NOMO-1 treated with DMSO at 0.1 percent for 48 hours (cell line): ENCODE results near the gene SEC11A.
A peak's percentile ranks its signal among the peaks of the same experiment; 100 is the strongest.
"Not testable (repeated sequence)": the region's sequence is repeated elsewhere in the genome, so short reads cannot be mapped to it uniquely, and the experiment has no call there.

ENCODE experiments used
- DNase-seq: peaks from one replicate; lab custom pipeline; 2025; ENCODE audit not compliant: unreplicated experiment; lab: John Stamatoyannopoulos, UW

The SEC11A gene

DNA sequence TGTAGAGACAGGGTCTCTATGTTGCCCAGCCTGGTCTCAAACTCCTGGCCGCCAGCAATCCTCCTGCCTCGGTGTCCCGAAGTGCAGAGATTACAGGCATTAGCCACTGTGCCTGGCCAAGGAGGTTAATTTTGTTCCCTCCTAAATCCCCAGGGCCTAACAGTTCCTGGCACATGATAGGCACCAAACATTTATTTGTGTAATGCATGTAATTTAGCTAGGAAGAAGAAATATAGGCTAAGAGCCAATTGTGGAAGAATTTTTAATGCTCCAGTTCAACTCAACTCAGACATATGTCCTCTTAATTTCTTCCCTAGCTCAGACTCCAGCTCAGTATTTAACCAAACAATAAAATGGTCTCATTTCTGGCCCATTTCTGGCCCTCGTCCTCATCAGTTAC is 24.8 kb upstream of the SEC11A start:
- DNase-seq, result no peak

DNA sequence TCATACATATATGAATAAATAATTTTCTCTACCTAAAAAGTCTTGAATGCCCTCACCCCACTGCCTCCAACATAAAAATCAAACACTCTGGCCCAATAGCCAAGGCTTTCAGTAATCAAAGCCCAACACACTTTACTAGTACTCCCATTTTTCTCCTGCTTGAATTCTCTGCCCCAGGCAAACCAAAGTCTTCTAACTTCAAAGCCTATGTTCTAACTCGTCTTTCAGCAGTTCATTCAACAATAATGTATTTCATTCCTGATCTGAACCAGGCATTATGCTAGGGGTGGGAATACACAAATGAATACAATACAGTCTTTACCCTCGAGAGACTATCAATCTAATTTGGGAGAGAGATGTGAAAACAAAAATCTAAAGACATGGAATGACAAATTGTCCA is 21.1 kb upstream of the SEC11A start:
- no peak for DNase-seq

DNA sequence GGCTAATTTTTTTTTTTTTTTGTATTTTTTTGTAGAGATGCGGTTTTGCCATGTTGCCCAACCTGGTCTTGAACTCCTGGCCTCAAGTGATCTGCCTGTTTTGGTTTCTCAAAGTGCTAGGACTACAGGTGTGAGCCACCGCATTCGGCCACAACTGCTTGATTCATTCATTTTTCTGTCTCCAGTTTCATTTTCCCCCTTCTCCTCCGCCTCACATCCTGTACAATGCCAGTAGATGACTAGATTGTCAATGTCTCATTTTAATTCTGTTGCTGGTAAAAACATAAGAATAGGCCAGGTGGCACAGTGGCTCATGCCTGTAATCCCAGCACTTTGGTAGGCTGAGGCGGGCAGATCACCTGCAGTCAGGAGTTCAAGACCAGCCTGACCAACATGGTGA is 20.4 kb upstream of the SEC11A start:
- DNase-seq, result no peak

DNA sequence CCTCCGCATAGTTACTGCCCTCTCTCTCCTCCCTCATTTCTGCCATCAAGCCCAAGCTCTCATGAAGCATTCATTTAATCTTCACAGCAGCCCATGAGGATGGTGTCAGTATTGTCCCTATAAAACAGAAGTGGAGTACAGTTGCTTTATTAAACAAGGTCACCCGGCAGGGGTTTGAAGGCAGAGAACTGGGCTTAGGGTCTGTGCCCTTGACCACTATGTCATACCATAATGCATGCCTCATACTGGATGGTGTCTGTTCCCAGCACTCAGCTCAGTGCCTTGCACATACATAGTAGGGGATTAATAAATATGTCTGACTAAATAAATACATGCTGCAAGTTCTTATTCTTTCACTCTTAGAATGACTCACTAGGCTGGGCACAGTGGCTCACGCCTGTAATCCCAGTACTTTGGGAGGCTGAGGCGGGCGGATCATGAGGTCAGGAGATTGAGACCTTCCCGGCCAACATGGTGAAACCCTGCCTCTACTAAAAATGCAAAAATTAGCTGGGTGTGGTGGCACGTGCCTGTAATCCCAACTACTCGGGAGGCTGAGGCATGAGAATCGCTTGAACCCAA is 19.6 kb upstream of the SEC11A start:
- DNase-seq, result not testable (repeated sequence)

DNA sequence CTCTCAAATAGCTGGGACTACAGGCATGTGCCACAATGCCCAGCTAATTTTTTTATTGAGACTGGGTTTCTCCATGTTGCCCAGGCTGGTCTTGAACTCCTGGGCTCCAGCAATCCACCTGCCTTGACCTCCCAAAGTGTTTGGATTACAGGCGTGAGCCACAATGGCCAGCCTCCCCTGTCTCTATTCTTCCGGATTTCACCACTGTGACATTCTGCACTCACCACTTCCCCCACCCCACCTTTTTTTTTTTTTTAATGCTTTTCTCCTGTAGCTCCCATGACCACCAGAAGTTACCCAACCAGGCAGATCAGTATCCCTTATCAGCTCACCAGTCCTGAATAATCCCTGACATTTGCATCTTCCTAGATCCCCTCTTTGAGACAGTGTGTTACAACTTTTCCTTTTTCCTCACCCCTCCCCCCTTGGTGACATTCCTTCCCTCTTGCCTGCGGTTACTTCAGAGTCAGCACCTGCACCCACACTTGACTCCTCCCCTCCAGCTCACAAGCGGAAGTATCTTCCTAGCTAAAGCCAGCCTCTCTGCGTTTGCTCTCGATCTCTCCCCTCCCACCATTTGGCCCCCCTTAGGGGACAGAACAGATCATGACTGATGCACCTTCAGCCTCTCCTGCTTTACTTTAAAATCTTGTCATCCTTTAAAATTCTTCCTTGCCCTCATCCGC is 19.0 kb upstream of the SEC11A start:
- peak; percentile 91 for DNase-seq

DNA sequence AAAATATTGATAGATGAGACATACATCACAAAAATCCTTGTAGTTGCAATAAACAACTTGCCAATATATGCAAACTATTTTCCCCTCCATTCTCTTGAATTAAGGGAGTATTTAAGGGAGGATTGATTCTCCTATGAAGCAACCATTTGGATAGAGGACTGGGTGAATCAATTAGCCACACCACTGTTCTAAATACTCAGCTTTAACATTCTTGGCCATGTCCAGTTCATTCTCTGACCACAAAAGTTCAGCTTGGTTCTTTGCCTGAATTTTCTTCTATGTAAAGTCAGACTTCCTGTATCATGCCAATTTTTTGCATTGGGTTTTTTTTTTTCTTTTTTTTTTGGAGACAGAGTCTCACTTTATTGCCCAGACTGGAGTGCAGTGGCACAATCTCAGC is 15.8 kb upstream of the SEC11A start:
- no peak for DNase-seq

DNA sequence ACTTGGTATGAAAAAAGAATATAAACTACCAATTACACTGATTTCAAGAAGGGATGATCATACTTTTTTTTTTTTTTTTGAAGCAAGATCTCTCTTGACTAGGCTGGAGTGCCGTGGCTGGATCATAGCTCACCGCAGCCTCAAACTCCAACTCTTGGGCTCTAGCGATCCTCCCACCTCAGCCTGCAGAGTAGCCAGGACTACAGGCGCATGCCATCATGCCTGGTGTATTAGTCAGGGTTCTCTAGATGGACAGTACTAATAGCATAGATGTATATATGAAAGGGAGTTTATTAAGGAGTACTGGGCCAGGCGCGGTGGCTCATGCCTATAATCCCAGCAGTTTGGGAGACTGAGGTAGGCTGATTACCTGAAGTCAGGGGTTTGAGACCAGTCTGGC is 11.5 kb upstream of the SEC11A start:
- no peak for DNase-seq

DNA sequence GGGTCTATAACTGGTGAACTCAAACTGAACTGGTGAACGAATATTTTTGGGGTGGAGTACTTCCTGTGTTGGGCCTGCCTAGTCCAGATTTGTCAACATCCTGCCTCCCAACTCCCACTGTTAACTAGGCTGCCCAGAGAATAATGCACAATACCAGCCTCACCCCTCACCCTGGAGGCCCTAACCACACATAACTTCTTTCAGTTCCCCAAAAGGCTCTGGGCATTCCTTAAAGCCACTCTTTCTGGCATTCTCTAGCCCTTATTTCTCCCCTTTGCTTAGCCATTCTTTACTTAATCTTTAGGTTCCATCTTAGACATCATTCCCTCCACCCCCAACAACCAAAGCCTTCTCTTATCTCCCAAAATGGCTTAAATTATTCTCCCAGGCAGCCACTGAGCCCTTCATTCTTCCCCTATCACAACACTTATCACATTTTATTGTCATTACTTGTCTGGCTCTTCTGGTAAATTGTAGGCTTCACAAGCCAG is 9.1 kb upstream of the SEC11A start:
- peak; percentile 98 for DNase-seq

DNA sequence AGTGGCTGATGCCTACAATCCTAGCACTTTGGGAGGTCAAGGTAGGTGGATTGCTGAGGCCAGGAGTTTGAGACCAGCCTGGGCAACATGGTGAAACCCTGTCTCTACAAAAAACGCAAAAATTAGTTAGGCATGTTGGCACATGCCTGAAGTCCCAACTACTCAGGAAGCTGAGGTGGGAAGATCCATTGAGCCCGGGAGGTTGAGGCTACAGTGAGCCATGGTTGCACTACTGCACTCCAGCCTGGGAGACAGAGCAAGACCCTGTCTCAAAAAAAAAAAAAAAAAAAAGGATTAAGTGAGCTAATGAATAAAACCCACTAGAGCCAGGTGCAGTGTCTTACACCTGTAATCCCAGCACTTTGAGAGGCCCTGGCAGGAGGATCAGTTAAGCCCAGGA is 6.7 kb upstream of the SEC11A start:
- no peak for DNase-seq

DNA sequence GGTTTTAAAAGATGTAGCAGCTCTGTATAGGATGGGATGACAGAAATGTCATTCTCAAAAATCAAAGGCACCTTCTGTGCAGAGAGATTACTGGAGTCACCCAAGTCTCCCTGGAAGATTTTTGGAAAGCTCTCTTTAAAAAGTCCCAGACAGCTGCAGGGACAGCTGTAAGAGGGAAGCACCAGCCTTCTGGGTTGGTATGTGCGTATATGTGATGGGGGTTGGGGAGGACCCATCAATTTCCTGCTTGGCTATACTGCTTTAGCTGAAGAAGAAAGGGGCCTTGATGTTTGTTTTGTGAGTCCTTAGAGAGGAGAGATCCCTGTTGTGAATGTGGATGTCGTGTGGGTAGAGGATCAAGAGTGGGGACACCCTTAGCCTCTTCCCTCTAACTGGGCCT is 5.4 kb upstream of the SEC11A start:
- DNase-seq, result no peak

DNA sequence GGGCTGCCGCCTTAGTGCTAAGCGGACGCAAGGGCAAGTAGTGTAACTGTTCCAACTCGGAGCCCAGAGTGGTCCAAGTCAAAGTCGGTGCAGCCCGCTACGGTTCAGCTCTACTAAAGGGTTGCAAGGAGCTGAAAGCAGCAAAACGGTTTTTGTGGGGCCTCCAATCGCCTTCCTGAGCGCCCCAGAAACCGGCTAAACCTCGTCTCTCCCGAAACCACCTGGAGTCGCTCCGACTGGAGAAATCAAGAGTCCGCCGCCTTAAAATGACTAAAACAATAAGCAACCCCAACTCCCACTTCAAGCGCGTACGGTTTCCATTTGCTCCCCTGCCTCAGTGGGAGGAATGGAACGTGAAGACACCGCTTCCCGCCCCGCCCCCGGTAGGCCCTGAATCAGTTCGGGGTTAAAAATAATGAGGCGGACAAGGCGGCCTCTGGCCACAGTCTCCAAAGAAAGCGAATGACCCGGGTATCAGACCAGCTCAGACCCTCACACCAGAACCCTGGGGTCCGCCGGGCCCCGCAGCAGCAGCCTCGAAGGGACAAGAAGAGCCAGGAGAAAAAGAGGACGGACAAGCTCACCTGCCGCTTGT is 401 bp downstream of the SEC11A start:
- DNase-seq, result peak; percentile 25

DNA sequence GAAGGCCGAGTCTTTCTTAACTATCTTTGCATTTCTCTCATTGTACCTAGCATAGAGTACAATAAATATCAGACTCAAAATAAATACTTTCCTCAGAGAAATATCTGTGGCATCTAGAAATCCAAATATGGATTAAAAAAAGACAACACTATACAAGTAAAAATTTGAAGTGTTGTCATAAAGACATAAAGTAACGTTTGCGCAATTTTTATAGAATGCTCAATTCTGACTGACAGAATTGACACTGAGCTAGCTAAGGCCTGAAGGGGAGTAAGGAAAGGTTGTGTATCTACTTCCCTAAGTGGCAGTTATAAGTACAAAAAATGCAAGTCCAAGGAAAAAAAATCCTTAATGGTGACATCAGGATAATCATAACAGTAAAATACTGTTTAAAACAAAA is 1.1 kb downstream of the SEC11A start:
- DNase-seq, result peak; percentile 46

DNA sequence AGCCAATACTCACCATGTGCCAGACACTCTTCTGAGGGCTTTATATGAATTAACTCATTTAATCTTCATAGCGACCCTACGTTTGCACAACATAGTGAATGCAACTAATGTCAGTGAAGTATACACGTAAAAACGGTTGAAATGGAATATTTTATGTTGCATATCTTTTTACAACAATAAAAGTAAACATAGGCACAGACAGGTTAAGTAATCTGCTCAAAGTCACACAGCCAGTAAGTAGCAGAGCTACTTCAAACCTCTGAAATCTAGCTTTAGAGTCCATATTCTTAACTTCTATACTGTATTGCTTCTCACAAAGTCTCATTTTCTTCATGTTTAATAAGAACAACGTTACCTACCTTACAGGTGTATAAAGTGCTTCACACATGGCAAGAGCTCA is 1.6 kb downstream of the SEC11A start:
- DNase-seq, result no peak

DNA sequence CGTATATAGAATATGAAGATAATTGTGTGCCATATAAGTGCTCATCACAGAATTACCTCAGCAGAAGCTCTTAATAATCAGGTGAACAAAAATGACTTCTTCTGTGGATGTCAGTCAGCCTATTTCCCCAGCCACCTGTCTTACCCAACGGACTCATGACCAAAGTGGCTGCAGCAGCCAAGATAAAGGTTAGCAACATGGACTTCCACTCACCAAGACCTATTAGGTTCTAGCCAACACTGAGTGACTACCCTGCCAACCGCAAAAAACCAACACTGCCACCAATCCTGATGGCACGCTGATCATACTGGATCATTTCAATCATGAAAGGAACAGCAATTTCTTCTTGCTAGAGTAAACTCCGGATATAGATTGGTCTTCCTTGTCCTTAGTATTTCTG is 12.1 kb downstream of the SEC11A start:
- no peak for DNase-seq

DNA sequence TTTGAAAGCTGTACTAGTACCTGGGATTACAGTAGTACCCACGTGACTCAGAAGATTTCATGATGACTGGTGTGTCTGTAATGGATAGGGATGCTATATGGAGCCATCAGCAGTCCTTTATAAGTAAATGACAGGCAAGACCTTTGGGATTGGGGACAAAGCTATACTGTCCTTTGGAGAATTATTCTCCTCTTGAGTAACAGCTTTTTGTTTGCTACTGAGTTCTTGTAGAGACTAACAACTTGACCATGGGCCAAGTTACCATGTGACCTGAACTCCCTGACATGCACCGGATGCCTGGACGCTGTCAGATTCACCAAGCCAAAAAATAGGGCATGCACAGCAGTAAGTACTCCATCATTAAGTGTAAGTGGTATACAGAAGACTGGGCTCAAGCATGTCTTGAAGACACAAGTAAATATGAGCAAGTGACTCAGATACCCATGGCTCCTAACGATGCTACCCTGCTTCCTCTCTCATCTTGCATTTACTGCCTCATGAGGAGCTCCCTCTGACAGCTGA is 12.9 kb downstream of the SEC11A start:
- DNase-seq, result no peak

DNA sequence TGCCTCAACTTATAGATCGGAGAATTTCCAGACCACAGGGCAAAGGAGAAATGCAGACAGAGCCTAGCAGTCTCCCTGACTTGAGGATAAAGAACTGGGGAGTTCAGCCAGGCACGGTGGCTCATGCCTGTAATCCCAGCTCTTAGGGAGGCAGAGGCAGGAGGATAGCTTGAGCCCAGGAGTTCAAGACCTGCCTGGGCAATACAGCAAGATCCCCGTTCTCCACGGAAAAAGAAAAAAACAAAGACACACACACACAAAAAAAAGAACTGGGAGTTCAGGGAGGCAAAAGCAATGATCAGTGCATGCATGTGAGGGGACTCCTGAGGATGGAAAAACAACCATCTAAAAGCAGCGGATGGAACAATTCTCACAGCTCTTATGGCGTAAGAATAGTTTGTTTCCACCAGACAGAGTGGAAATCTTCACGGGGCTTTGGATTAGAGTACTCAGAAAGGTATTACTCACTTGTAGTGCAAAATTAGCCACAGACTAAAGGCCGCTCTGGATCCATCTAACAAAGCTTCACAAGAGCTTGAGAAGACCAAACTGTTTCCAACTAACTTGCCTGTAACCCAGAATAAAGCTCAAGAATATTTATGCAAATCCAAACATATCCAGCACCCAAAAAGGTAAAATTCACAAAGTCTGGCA is 16.3 kb downstream of the SEC11A start:
- no peak for DNase-seq

DNA sequence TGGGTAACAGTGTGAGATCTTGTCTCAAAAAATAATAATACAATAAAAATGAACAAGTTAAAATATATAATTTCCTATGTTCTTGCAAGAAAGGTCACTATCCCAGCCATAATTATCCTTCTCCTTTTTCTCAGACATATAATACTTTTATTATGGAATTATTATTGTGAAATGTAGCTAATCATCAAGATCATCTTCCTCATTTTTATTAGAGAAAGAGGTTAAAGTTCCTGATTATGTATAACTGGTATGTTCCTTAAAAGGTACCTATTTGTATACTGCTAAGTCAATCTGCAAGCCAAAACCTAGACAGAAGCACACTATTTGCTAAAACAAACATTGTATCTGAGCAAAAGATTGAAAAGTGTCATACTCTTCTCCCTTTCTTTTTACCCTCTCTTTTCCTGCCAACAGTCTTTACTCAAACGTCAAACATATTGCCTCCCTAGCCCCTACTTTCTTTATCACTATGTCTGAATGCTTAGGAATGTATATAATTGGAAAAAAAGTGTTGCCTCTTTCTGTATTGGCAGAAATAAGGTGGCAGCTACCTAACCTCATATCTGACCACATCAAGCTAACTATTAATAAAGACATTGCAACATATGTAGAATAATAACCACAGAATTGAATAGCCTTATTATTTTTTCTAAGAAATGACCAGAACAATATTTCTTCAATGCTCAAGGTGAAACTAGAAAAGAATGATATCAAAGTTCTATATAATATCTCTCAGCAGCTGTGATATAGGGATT is 18.5 kb downstream of the SEC11A start:
- no peak for DNase-seq

DNA sequence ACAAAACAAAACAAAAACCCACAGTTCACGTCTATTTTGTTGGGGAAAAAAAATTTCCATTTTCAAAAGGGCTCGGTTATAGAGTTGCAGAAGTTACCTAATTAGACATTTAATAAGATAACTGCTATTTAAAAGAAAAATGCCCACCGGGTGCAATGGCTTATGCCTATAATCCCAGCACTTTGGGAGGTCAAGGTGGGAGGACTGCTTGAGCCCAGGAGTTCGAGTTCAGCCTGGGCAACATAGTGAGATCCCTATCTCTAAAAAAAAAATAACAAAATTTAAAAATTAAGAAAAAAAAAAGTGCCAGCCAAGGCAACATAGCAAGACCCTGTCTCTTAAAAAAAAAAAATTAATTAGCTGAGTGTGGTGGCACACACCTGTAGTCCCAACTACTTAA is 19.2 kb downstream of the SEC11A start:
- DNase-seq, result no peak

DNA sequence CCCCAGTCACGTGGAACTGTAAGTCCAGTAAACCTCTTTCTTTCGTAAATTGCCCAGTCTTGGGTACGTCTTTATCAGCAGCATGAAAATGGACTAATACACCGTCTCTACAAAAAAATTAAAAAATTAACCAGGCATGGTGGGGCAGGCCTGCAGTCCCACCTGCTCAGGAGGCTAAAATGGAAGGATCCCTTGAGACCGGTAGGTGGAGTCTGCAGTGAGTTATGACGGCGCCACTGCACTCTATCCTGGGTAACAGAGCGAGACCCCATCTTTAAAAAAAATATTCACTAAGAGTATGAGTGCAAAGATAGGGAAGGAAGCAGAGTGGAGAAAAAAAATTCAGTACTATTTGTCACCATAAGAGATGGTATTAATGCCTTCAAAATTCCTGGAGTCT is 25.6 kb downstream of the SEC11A start:
- no peak for DNase-seq

DNA sequence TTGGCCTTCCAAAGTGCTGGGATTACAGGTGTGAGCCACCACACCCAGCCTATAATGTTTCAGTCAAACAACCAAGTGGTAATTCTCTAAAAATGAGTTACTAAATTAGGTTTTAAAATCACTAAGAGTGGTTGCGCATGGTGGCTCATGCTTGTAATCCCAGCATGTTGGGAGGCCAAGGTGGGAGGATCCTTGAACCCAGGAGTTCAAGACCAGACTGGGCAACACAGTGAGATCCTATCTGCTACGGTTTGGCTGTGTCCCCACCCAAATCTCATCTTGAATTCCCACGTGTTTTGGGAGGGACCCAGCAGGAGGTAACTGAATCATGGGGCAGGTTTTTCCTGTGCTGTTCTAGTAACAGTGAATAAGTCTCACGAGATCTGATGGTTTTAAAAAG is 26.1 kb downstream of the SEC11A start:
- DNase-seq, result no peak

DNA sequence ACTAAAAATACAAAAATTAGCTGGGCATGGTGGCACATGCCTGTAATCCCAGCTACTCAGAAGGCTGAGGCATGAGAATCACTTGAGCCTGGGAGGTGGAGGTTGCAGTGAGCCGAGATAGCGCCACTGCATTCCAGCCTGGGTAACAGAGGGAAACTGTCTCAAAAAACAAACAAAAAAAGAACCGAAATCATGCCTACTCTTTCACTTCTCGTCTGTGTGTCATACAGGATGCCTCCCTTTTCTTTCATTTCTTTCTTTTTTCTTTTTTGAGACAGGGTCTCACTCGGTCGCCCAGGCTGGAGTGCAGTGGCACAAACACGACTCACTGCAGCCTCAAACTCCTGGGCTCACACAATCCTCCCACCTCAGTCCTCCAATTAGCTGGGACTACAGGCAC is 29.5 kb downstream of the SEC11A start:
- not testable (repeated sequence) for DNase-seq
